ENCODE data around the gene CNOT11.
A peak's percentile ranks its signal among the peaks of the same experiment; 100 is the strongest.

CNOT11 gene

GRCh38 chr2:101299604-101300003, 46.9 kb downstream of the CNOT11 start:
- Histone ChIP-seq H3K9me3 (ENCODE audit: severe bottlenecking) (no peaks in the 10 kb centered on the region), H3K27me3 (ENCODE audit: insufficient read depth, low read depth, severe bottlenecking) (no peaks in the 10 kb centered on the region), H3K4me3 (ENCODE audit: low read depth, low read length) (no peak overlapping the region), H3K27ac (peak overlapping the region; percentile 34), H3K36me3 (peaks cover 29% of the 10 kb centered on the region)
- TF ChIP-seq CTCF (IDR thresholded peaks at IDR 0.05; ENCODE audit: low read depth, low read length) = no peak
- DNase-seq = no peak

GRCh38 chr2:101300164-101300563, 47.5 kb downstream of the CNOT11 start:
- DNase-seq = peak; percentile 30
- H3K27me3 ChIP-seq (ENCODE audit: insufficient read depth, low read depth, severe bottlenecking) = no peaks in the 10 kb centered on the region
- H3K36me3 ChIP-seq = peaks cover 27% of the 10 kb centered on the region
- H3K27ac ChIP-seq = peak overlapping the region; percentile 34
- H3K4me3 ChIP-seq (ENCODE audit: low read depth, low read length) = no peak overlapping the region
- H3K9me3 ChIP-seq (ENCODE audit: severe bottlenecking) = no peaks in the 10 kb centered on the region
- TF ChIP-seq CTCF (IDR thresholded peaks at IDR 0.05; ENCODE audit: low read depth, low read length) = no peak

DNA sequence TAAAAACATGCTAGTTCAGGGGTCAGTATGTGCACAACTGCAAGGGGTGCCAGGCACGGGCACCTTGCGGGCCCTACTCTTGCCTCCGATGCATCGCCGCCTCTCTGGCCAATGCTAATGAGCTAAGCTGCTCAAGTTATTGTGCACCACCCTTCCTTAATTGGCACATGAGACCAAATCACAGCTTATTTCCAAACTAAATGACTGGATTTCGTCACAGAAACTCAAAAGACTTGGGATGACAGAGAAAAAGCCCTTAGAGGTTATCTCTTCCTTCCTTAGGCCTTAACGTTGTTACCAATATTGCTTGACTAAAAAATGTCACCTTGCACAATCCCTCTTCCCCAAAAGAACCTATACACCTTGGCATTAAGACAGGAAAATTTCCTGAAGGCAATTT, 48.1 kb downstream of the CNOT11 start:
- peaks cover 31% of the 10 kb centered on the region for H3K36me3 ChIP-seq
- TF ChIP-seq CTCF (IDR thresholded peaks at IDR 0.05; ENCODE audit: low read depth, low read length) = no peak

DNA sequence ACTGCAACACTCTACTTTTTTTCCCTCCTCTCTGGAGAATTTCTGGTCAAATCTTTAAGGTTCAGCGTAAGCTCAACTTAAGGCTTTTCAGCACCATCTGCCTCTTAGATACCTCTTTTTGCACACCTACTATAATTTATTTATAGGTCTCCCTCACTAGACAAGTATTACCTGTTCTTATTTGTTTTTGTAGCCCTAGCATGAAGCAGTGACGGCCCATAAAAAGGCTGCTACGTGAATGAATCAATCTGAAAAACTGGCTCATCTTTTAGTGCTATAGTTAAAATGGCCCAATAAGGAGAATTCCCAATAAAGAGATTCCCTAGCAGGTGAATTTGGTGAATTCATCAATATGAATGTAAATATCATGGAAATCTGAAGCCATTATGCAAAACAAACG, 49.3 kb downstream of the CNOT11 start:
- H3K27ac ChIP-seq = no peak overlapping the region
- no peaks in the 10 kb centered on the region for H3K9me3 ChIP-seq (ENCODE audit: severe bottlenecking)
- no peak overlapping the region for H3K4me3 ChIP-seq (ENCODE audit: low read depth, low read length)
- no peaks in the 10 kb centered on the region for H3K27me3 ChIP-seq (ENCODE audit: insufficient read depth, low read depth, severe bottlenecking)
- peaks cover 40% of the 10 kb centered on the region for H3K36me3 ChIP-seq
- TF ChIP-seq CTCF (IDR thresholded peaks at IDR 0.05; ENCODE audit: low read depth, low read length) = no peak
- DNase-seq = no peak

More for the DNA sequence above, 48.1 kb downstream of the CNOT11 start:
- Histone ChIP-seq H3K4me3 (ENCODE audit: low read depth, low read length) (no peak overlapping the region), H3K9me3 (ENCODE audit: severe bottlenecking) (no peaks in the 10 kb centered on the region), H3K27me3 (ENCODE audit: insufficient read depth, low read depth, severe bottlenecking) (no peaks in the 10 kb centered on the region), H3K27ac (no peak overlapping the region)
- no peak for DNase-seq

- H3K4me3 ChIP-seq (ENCODE audit: low read depth, low read length) = no peak overlapping the region
These were observed 51.0 kb downstream of the CNOT11 start for GRCh38 chr2:101303688-101304087.

More at GRCh38 chr2:101303688-101304087, 51.0 kb downstream of the CNOT11 start:
- no peak for DNase-seq
- peaks cover 46% of the 10 kb centered on the region for H3K36me3 ChIP-seq
- TF ChIP-seq CTCF (IDR thresholded peaks at IDR 0.05; ENCODE audit: low read depth, low read length) = no peak
- H3K27ac ChIP-seq = no peak overlapping the region
- H3K9me3 ChIP-seq (ENCODE audit: severe bottlenecking) = no peaks in the 10 kb centered on the region
- H3K27me3 ChIP-seq (ENCODE audit: insufficient read depth, low read depth, severe bottlenecking) = no peaks in the 10 kb centered on the region
